ENCODE measurements around the gene GGCT.

GGCT gene

GRCh38 chr7:30473903-30474302 lies 30.7 kb downstream of the GGCT start:
- Histone ChIP-seq H3K4me1 (ENCODE audit: insufficient read depth, low read length, poor library complexity, severe bottlenecking) (peaks cover 62% of the 10 kb centered on the region), H2AFZ (ENCODE audit: low read length) (no peak overlapping the region), H3K36me3 (ENCODE audit: insufficient read depth, low read length) (no peaks in the 10 kb centered on the region), H3K9me3 (ENCODE audit: insufficient read depth, low read depth, low read length) (no peaks in the 10 kb centered on the region), H3K4me3 (ENCODE audit: low read length, poor library complexity, severe bottlenecking) (no peak overlapping the region), H3K79me2 (ENCODE audit: insufficient read depth, low read length) (peaks cover 24% of the 10 kb centered on the region), H3K9ac (ENCODE audit: low read depth, low read length, poor library complexity, severe bottlenecking) (no peak overlapping the region), H3K4me2 (ENCODE audit: low read depth, low read length, poor library complexity, severe bottlenecking) (peak overlapping the region; percentile 98), H3K27me3 (ENCODE audit: insufficient read depth, low read length, poor library complexity, severe bottlenecking) (no peaks in the 10 kb centered on the region), H3K9me2 (replicated peaks; ENCODE audit: low read depth, low read length) (no peaks in the 10 kb centered on the region), H3F3A (ENCODE audit: low read depth) (no peaks in the 10 kb centered on the region), H4K20me1 (ENCODE audit: insufficient read depth, low read length, poor library complexity, severe bottlenecking) (no peaks in the 10 kb centered on the region)
- TF ChIP-seq EZH2phosphoT487 (IDR thresholded peaks at IDR 0.05; ENCODE audit: borderline replicate concordance): no peak
- no peak for TF ChIP-seq CTCF (conservative IDR thresholded peaks at IDR 0.05; ENCODE audit: low read length)

DNA sequence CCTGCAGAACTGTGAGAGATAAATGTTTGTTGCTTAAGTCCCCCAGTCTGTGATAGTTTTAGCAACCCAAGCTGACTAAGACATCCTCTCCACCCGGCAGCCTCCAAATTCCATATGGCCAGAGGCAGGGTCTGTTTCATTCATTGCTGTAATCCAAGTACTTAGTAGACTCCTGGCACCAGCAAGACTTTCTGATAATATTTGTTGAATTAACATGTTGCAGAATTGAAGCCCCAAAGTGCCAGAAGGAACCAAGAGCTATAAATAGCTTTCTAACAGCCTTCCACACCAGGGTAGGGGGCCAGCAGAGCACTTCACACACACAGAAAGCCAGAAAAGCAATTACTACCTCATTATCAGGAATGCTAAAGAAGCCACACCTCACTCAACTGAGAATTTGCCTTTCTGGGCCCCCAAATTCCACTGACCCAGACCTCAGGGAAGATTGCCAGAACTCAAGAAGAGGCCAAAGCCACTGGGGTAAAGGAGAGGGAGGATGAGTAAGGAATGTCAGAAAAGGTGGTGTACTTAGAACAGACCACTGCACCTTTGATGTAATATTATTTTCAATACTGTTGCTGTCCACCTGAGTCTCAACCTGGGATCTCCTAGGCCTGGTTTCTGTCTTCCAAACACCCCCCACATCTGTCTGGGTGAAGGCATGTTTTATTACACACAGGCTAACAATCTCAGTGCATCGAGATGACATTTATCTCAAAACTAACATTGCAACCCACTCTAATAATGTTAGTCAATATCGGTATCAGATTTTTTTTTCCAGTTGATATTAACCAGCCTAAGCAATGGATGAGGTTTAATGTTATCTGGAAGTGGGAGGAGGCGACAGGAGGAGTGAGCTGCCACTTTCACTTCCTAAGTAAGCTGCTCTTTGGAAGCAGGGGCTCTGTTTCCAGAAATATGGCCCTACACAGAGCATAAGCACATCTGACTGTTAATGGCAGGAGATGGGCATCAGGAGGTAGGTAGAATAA lies 31.5 kb downstream of the GGCT start:
- Histone ChIP-seq H3K79me2 (ENCODE audit: insufficient read depth, low read length) (peaks cover 26% of the 10 kb centered on the region), H3K4me2 (ENCODE audit: low read depth, low read length, poor library complexity, severe bottlenecking) (peak overlapping the region; percentile 98), H3K4me3 (ENCODE audit: low read length, poor library complexity, severe bottlenecking) (no peak overlapping the region), H3K27me3 (ENCODE audit: insufficient read depth, low read length, poor library complexity, severe bottlenecking) (no peaks in the 10 kb centered on the region), H3K9me2 (replicated peaks; ENCODE audit: low read depth, low read length) (no peaks in the 10 kb centered on the region), H4K20me1 (ENCODE audit: insufficient read depth, low read length, poor library complexity, severe bottlenecking) (no peaks in the 10 kb centered on the region), H3K9me3 (ENCODE audit: insufficient read depth, low read depth, low read length) (no peaks in the 10 kb centered on the region), H3K36me3 (ENCODE audit: insufficient read depth, low read length) (no peaks in the 10 kb centered on the region), H3K9ac (ENCODE audit: low read depth, low read length, poor library complexity, severe bottlenecking) (no peak overlapping the region), H3K4me1 (ENCODE audit: insufficient read depth, low read length, poor library complexity, severe bottlenecking) (peaks cover 65% of the 10 kb centered on the region), H3F3A (ENCODE audit: low read depth) (no peaks in the 10 kb centered on the region), H2AFZ (ENCODE audit: low read length) (no peak overlapping the region)
- no peak for TF ChIP-seq CTCF (conservative IDR thresholded peaks at IDR 0.05; ENCODE audit: low read length)
- no peak for TF ChIP-seq EZH2phosphoT487 (IDR thresholded peaks at IDR 0.05; ENCODE audit: borderline replicate concordance)

DNA sequence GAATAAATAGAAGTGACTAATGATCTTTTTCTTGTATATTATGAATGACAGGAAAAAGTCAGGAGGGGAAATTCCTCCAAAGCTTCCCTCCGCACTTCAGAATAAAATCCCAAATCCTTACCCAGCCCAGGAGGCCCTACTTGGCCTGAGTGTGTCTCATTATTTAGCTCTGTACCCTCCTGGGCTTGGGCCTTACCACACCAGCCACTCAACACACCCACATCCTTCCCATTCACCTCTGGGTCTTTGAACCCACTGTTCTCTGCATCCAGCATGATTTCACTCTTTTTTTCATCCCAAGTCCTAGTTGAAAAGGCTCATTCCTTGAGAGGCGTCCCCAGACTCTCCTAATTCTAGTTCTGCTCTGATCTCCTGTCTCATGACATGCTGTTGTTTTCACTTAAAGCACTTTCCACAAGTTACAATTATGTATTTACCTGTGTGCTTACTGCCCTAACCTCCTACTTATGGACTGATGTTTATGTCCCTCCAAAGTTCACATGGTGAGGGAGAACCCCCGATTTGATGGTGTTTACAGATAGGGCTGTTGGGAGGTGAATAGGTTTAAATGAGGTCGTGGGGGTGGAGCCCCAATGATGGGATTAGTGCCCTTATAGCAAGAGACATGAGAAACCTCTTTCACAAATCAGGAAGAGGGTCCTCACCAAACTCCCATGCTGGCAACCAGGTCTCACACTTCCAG lies 32.4 kb downstream of the GGCT start:
- no peaks in the 10 kb centered on the region for H3K36me3 ChIP-seq (ENCODE audit: insufficient read depth, low read length)
- H3K4me1 ChIP-seq (ENCODE audit: insufficient read depth, low read length, poor library complexity, severe bottlenecking): peaks cover 63% of the 10 kb centered on the region
- H3K27me3 ChIP-seq (ENCODE audit: insufficient read depth, low read length, poor library complexity, severe bottlenecking): no peaks in the 10 kb centered on the region
- H3K9me2 ChIP-seq (replicated peaks; ENCODE audit: low read depth, low read length): no peaks in the 10 kb centered on the region
- H2AFZ ChIP-seq (ENCODE audit: low read length): no peak overlapping the region
- peaks cover 21% of the 10 kb centered on the region for H3K79me2 ChIP-seq (ENCODE audit: insufficient read depth, low read length)
- no peaks in the 10 kb centered on the region for H3F3A ChIP-seq (ENCODE audit: low read depth)
- H4K20me1 ChIP-seq (ENCODE audit: insufficient read depth, low read length, poor library complexity, severe bottlenecking): no peaks in the 10 kb centered on the region
- TF ChIP-seq CTCF (conservative IDR thresholded peaks at IDR 0.05; ENCODE audit: low read length) (no peak), EZH2phosphoT487 (IDR thresholded peaks at IDR 0.05; ENCODE audit: borderline replicate concordance) (no peak)
- peak overlapping the region; percentile 20 for H3K4me2 ChIP-seq (ENCODE audit: low read depth, low read length, poor library complexity, severe bottlenecking)
- no peaks in the 10 kb centered on the region for H3K9me3 ChIP-seq (ENCODE audit: insufficient read depth, low read depth, low read length)
- H3K9ac ChIP-seq (ENCODE audit: low read depth, low read length, poor library complexity, severe bottlenecking): no peak overlapping the region
- no peak overlapping the region for H3K4me3 ChIP-seq (ENCODE audit: low read length, poor library complexity, severe bottlenecking)

Measured in Loucy (cell line).